HG02588 (cell line): Measurements from ENCODE around the gene ZEB1.
"Not testable (repeated sequence)": the region's sequence is repeated elsewhere in the genome, so short reads cannot be mapped to it uniquely, and the experiment has no call there.

Experiments
- ATAC-seq: cut with Tn5 transposase; IDR thresholded peaks from one replicate; pipeline ENCODE4 v1.9.1; 2021; ENCODE audit warnings: mild to moderate bottlenecking, moderate library complexity; ENCODE audit not compliant: unreplicated experiment

The ZEB1 gene

GRCh38 chr10:31318382-31318853 is 598 bp upstream of the ZEB1 start:
- peak; percentile 71 for ATAC-seq

DNA sequence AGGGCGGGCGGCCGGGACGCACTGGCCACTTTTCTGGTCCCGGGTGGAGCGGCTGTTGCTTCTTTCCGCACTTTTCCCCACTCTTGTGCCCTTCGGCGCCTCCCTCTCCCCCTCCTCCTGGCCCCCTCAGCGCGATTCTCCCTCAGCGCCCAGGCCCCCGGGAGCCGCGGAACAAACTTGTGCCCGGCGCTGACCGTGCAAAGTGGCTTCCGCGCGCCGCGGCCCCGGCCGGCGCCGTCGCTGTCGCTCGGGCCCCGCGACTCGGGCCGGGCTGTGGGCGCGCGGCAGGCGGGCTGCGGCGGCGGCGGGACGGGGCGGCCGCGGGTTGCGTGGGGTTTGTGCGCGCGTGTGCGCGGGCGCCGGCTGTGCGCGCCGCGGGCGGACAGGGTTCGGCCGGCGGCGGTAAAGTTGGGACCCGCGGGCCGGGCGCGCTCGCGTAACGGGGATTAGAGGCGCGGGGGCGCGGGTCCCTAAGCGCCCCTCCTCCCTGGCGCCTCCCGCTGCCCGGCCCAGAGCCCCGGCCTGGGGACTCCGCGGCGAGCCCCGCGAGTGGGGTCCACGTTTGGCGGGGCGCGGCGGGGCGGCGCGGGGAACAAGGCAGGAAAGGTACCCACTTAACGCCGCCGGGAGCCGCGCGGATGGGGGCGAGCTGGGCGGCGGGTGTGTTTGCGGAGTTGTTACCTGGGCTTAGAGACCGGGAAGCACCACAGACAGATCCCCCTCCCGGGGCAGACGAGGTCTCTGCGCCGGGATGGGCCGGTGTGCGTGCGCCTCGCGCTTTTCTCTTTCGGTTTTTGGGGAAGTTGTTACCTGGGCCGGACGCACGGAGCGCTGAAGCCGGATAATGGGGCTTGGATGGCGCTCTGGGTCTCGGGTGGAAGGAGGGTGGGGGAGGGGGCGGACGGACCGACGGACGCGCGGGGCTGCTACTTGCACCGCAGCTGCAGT is 860 bp downstream of the ZEB1 start:
- peak; percentile 24 for ATAC-seq

- no peak for ATAC-seq
Measured at GRCh38 chr10:31320550-31321211, 1.7 kb downstream of the ZEB1 start.

GRCh38 chr10:31321396-31321941 is 2.5 kb downstream of the ZEB1 start:
- ATAC-seq: no peak

DNA sequence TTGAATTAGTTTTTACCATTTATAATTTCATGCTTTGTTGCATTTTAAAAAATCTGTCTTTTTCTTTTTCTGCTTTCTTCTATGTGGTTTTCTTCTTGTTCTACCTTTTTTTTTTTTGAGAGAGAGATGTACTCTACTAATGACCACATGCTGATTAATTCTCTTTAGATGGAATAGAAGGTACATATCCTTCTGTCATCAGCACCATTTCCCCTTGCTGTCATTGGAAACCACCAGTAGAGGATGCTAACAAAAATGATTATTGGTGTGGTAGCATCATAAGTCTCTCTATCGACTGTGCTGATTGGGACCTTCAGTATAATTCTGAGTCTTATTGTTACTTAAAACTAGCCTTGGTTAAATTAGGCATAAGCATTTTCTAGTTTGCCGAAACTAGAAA is 3.6 kb downstream of the ZEB1 start:
- no peak for ATAC-seq

- ATAC-seq: no peak
Measured at GRCh38 chr10:31340343-31340742, 21.3 kb downstream of the ZEB1 start.

- ATAC-seq: no peak
Measured at GRCh38 chr10:31341552-31341951, 22.5 kb downstream of the ZEB1 start.

DNA sequence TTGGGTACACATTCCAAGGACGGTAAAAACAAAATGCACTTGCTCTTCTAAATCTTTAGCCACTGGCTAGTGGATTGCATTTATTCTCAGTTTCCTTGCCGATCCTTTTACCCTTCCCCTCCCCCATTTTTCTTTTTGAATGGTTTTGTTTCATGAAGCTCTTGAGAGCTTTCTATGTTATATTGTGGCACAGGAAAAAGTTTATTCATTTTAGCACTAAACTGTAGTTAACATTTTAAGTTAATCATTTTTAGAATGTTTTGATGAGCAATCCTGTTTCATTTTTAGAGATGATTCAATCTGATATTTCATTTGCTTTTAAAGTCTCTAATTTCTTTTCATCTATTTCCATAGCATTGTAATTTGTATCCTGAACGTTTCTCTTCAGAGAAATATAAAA is 24.0 kb downstream of the ZEB1 start:
- no peak for ATAC-seq

DNA sequence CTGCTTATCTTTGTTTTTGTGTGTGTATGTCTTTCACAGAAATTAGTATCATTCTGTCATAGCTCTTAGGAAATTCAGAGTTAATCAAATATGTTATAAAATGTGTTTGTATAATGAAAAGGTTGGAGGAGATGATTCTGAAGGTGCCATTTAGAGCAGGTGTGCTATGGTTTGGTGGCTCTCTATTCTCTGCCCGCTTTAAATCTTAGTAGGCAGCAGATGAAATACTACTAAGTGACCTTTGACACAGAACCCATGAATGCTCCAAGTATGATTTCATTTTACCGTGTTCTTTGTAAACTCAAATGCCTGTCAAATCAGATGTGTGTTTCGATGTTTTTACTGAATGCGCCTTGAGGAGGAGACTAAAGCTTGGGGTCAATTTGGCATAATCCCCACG is 24.5 kb downstream of the ZEB1 start:
- ATAC-seq: no peak

GRCh38 chr10:31345886-31346285 is 26.9 kb downstream of the ZEB1 start:
- no peak for ATAC-seq

GRCh38 chr10:31346953-31347352 is 27.9 kb downstream of the ZEB1 start:
- ATAC-seq: no peak

- ATAC-seq: no peak
Measured at GRCh38 chr10:31347705-31348104, 28.7 kb downstream of the ZEB1 start.

DNA sequence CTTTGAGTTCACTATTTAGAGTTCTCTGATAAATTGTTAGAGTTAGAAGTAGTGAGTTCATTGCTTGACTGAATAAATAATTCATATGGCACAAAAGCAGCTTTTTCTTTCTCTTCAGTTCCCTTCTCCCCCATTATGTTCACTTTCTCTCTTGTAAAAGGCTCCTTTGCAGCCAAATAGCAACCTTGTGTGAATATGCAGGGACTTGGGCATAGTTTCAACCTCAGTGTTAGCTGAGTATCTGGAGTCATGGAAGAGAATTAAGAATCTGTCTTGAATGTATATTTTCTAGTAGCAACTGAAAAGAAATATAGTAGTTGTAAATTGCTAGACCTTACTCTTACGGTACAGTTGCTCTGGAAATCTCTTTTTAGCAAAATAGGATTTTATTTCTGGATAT is 31.9 kb downstream of the ZEB1 start:
- no peak for ATAC-seq

DNA sequence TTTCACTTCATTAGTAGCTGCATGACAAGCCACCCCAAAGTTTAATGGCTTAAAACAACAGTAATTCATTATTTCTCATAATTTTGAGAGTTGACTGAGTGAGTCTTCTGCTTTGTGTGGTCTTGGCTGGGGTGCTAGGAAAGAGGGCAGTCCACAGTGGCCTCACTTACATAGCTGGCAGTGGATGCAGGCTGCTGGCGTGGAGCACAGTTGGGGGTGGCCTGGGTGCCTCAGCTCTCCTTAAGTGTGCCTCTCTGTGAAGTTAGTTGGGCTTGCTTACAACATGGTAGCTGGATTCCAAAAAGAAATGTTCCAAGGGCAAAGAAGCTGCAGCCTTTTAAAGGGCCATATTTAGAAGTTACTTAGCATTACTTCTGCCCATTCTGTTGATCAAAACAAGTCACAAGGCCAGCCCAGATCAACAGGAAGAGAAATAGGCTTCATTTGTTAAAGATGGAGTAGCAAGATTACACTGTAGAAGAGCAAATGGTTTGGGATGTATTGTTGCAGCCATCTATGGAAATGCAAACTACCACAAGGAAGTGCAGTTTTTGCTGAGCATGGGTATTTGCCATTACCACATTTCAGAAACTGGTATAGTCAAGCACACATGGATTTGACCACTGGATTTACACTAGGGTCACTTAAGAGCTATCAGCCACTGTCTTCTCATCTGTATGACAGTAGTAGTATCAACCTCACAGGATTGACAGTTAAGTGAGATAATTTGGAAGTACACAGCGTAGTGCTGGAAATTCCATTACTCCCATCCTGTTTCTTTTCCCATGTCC is 33.6 kb downstream of the ZEB1 start:
- no peak for ATAC-seq

DNA sequence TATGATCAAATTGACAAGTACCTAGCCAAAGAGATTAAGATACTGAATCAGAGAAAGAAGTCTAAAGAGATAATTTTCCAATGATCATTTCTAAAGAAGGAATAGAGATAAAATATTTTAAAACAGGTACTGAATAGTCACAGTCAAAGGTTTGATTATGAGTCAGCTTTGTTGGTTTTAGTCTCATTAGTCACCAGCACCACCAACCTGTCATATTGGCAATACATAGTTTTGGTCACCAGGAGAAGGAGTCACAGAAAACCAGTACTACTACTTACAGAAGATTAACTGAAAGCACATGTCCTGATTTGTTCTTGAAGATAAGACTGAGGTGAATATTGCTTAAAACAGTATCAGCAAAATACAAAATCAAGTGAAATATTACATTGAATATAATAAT is 34.6 kb downstream of the ZEB1 start:
- ATAC-seq: peak; percentile 84

GRCh38 chr10:31358688-31359330 is 39.8 kb downstream of the ZEB1 start:
- ATAC-seq: no peak

DNA sequence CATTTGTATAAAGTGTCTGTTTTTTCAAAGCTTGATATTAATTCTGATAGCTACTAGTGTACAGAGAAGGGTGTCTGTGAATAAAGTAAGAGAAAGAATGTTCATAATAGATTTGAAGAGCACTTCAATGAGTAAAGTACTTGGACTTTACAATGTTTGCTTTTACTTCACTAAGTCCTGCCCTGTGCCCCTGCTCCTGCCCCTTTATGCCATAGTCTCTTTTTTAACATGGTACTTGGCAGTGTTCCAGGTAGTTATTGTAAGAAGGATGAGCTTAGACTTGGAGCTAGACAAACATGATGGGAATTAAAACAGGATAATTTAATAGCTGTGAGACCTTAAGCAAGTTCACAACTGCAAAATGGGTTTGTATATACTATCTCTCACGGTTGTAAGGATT is 41.0 kb downstream of the ZEB1 start:
- ATAC-seq: no peak

GRCh38 chr10:31361475-31361874 is 42.5 kb downstream of the ZEB1 start:
- ATAC-seq: not testable (repeated sequence)

- ATAC-seq: no peak
Measured at GRCh38 chr10:31362023-31362641, 43.1 kb downstream of the ZEB1 start.

DNA sequence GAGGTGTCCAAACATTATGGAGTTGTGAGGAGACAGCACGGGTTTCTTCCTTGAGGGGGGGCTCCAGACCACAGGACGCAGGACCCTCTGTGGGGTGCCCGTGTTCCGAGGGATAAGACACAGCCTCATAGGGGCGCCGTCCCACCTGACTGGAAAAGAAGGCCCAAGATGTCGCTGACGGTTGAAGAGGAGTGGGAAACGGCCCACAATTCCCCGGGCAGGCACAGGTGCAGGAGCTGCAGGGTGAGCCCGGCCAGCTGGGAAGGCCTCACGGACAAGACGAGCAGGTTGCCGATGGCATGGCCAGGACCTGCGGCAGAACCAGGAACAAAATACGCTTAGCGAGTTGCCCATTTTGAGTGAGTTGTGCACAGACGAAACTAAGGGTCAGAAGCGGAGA is 44.7 kb downstream of the ZEB1 start:
- ATAC-seq: not testable (repeated sequence)
